Stimulated activated CD8-positive, alpha-beta memory T cell treated with anti-CD3 and anti-CD28 coated beads, Interleukin-7, amount 100 ng/mL, for 24 hours (primary cell): ENCODE results near the gene GIPR.
"Not testable (repeated sequence)": the region's sequence is repeated elsewhere in the genome, so short reads cannot be mapped to it uniquely, and the experiment has no call there.

Experiments used
- DNase-seq: peaks from one replicate; pipeline ENCODE4 v3.0.0-alpha.2; 2020; ENCODE audit warnings: low read depth

GIPR gene

DNA sequence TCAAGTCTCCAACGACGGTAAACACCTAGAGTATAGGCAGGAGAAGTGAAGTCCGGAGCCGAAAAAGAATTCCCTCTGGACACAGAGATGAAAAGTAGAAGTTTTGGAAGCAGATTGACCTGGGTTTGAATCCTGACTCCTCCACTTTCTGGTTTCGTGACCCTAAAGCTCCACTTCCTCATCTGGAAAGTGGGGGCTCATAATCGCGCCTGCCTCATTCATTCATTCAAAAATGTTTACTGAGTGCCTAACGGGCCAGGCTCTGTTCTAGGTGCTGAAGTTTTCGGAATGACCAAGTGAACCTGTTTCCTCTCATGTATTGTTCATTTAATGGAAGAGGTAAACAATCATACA, 21.7 kb upstream of the GIPR start:
- DNase-seq = no peak

DNA sequence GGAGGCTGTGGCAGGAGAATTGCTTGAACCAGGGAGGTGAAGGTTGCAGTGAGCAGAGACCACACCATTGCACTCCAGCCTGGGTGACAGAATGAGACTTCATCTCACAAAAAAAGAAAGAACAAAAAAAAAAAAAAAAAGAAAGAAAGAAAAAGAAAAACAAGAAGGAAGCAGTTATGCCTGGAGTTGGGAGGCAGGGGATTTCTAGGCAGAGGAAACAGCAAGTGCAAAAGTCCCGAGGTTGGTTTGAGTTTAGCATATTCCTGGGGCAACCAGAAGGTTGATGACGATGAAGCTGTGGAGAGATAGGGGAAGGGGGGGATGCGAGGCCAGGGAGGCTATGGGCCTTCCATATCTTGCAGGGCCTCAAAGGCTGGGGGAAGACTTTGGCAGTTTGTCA, 17.3 kb upstream of the GIPR start:
- DNase-seq = no peak

- DNase-seq = no peak
Observed at GRCh38 chr19:45653634-45654033, 14.4 kb upstream of the GIPR start.

DNA sequence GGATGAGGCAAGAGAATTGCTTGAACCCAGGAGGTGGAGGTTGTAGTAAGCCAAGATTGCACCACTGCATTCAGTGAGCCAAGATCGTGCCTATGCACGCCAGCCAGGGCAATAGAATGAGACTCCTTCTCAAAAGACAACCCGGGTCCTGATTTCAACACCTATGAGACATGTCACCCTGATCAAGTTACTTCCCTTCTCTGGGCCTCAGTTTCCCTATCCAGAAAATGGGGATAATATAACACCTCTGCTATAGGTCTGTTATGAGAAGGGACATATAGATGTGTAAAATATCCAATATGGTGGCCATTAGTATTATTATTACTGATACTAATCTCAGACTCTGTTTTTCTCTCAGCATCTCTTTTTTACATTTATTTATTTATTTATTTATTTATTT, 12.9 kb upstream of the GIPR start:
- no peak for DNase-seq

- no peak for DNase-seq
Observed at GRCh38 chr19:45657520-45658167, 10.4 kb upstream of the GIPR start.

DNA sequence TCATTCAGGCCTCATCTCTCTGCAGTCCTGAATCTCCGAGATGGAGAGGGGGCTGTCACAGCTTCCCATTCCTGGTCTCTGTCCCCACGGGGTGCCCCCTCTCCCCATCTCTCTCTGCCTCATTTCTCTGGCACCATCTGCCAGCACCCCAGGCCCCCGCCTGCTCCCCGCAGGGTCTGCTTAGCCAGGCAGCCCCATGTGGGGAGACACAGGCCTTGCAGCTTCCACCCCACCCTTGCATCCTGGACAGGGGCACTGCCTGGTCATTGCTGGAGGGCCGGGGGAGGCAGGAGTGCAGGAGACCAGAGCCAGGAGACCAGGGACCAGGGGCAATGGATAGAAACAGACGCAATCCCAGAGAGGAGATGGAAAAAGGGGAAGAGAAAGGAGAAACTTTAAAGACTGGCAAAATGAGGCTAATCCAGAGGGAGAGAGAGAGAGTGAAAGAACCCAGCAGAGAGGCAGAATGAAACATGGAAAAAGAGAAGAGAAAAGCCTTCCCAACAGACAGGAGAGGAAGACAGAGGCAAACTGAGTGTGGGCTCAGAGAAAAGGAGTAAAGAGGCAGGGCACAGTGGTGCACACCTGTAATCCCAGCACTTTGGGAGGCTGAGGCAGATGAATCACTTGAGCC, 8.8 kb upstream of the GIPR start:
- no peak for DNase-seq

- DNase-seq = no peak
Observed at GRCh38 chr19:45660636-45661035, 7.4 kb upstream of the GIPR start.

- DNase-seq = no peak
Observed at GRCh38 chr19:45663800-45664199, 4.2 kb upstream of the GIPR start.

- DNase-seq = no peak
Observed at GRCh38 chr19:45664575-45664974, 3.4 kb upstream of the GIPR start.

- DNase-seq = no peak
Observed at GRCh38 chr19:45668342-45668871, 386 bp downstream of the GIPR start.

GRCh38 chr19:45670670-45671453, 2.8 kb downstream of the GIPR start:
- peak; percentile 25 for DNase-seq

GRCh38 chr19:45674946-45675345, 6.9 kb downstream of the GIPR start:
- no peak for DNase-seq

DNA sequence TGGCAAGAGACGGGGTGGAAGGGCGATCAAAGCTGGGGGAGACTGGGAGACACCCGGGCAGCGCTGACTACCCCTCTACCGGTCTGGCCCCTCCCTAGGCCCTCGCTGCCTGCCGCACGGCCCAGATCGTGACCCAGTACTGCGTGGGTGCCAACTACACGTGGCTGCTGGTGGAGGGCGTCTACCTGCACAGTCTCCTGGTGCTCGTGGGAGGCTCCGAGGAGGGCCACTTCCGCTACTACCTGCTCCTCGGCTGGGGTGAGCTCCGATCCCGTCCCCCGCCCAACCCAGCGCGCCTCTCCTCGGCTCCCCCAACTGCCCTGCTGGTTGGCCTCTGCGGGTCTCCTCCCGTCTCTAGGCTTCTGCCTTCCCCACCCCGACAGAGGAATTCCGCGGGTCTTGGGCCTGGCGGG, 8.8 kb downstream of the GIPR start:
- no peak for DNase-seq

- peak; percentile 68 for DNase-seq
Observed at GRCh38 chr19:45677351-45678230, 9.6 kb downstream of the GIPR start.

- peak; percentile 68 for DNase-seq
Observed at GRCh38 chr19:45681391-45682015, 13.5 kb downstream of the GIPR start.

DNA sequence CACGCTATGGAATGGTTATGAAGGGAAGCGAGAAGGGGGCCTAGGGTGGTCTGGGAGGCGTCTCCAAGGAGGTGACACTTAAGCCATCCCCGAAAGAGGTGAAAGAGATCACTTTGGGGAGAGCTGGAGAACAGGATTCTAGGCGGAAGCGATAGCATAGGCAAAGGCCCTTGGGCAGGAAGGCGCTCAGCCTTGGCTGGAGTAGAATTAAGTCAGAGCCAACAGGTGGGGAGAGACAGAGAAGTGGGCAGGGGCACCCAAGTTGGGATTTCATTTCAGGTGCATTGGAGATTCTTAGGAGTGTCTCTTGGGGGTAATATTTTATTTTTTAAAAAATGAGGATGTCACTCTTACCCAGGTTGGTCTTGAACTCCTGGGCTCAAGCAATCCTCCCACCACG, 14.1 kb downstream of the GIPR start:
- no peak for DNase-seq

- DNase-seq = no peak
Observed at GRCh38 chr19:45682908-45683307, 14.9 kb downstream of the GIPR start.

DNA sequence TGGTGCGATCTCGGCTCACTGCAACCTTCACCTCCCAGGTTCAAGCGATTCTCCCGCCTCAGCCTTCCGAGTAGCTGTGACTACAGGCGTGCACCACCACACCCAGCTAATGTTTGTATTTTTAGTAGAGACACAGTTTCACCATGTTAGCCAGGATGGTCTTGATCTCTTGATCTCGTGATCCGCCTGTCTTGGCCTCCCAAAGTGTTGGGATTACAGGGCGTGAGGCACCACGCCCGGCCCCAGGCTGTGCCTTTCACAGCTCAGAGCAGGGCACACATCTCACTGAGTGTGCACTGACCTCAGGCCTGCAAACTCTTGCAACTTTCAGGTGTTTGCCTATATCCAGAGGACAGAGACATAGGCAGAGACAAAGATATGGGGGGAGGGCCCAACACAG, 17.0 kb downstream of the GIPR start:
- not testable (repeated sequence) for DNase-seq

- DNase-seq = no peak
Observed at GRCh38 chr19:45687599-45687998, 19.6 kb downstream of the GIPR start.

DNA sequence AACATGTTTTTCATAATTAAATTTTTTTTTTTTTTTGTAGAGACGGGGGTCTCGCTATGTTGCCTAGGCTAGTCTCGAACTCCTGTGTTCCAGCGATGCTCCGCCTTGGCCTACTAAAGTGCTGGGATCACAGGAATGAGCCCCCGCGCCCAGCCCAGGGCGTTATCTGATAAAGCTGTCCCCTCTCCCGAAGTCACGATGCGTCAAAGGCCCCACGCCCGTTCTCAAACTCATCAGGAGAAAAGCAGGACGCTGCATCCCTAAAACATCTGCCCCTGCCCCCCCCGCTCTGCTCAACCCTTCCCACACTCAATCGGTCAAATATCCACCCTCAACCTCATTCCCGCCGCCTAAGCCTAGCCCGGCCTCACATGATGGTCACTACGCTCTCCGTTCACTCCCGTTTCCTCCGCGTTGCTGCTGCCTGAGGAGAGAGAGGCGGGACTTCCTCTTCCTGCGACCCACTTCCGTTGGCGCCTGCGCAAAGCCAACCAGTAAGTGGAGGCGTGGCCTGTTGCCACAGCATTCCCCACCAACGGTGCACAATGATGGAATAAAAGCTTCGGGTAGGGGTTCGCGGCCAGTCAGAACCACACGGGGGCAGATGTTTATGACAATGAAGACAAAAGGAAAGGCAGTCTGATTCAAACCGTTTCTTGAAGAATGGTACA, 23.6 kb downstream of the GIPR start, which contains the start of gene SNRPD2:
TSS of gene SNRPD2 (minus strand) at position 438 of the 671 bp plus-strand sequence. CDS start at position 373, 65 bp downstream.
- DNase-seq = peak; percentile 90
